HCT116 (cell line): Measurements from ENCODE around the gene PRDM12. TPM values are rescaled to one million over a fixed set of nuclear protein-coding genes. Genes with fewer than 3 reads are reported as not detected.

Experiments
- ATAC-seq: fragments of 200-7000 bp; cut with Tn5 transposase; 2 replicates; pipeline ENCODE4 v1.9.1; 2020; ENCODE audit warnings: mild to moderate bottlenecking, moderate library complexity
- BruUV-seq: library from RNA; stranded (reverse); fragments of 400-500 nt; replicated peaks from 2 replicates; lab custom pipeline; 2021; lab: Mats Ljungman, UMichigan
- CTCF ChIA-PET: fragments of 300-600 bp; sonication (Branson Sonifier 250); formaldehyde crosslinking; loops from one replicate; lab custom pipeline; 2021; ENCODE audit warnings: antibody characterized with exemption; lab: Charles Lee
- POLR2A ChIA-PET: fragments of 300-600, 350-600 bp; sonication (Branson Sonifier 250); formaldehyde crosslinking; loops from one replicate; lab custom pipeline; 2021; ENCODE audit warnings: antibody characterized with exemption; lab: Charles Lee
- RAD21 ChIA-PET, 2 experiments: fragments of 300-600 bp; sonication (Branson Sonifier 250); formaldehyde crosslinking; loops; one replicate each; lab custom pipeline; 2023; ENCODE audit warnings: low total read pairs in 2 of 2; ENCODE audit not compliant: uncharacterized antibody in 2 of 2, unreplicated experiment in 2 of 2, low non-redundant PET in 1 of 2; lab: Charles Lee
- DNase-seq: peaks from one replicate; pipeline ENCODE4 v3.0.0-alpha.2; 2010; ENCODE audit warnings: low read depth, low spot score
- H2AFZ ChIP-seq: fragments of 200-600 bp; shearing (Covaris generic), sonication (generic); 2 replicates; pipeline ENCODE4 v1.6.1; 2017; ENCODE audit warnings: low read depth, mixed run types, mixed read lengths, antibody characterized with exemption, low read length; ENCODE audit not compliant: poor library complexity, severe bottlenecking
- H3K27ac ChIP-seq: 2 replicates; pipeline ENCODE4 v1.5.1; 2012; ENCODE audit warnings: low read depth, low read length
- H3K27me3 ChIP-seq: fragments of 200-600 bp; sonication (generic); 2 replicates; pipeline ENCODE4 v1.6.1; 2016; ENCODE audit warnings: mixed run types, low read length, mixed read lengths; ENCODE audit not compliant: insufficient read depth
- H3K36me3 ChIP-seq, 2 experiments: fragments of 200-500 bp in 1 of 2; fragments of 200-600 bp in 1 of 2; sonication (Bioruptor generic) in 1 of 2; sonication (generic) in 1 of 2; 2 replicates each; pipeline versions ENCODE4 v1.5.1 to v1.6.1; 2014 to 2016; ENCODE audit warnings: low read length in 2 of 2, inconsistent platforms in 1 of 2, mixed read lengths in 1 of 2, mixed run types in 1 of 2; ENCODE audit not compliant: insufficient read depth in 2 of 2, control insufficient read depth in 1 of 2
- H3K4me1 ChIP-seq, 2 experiments: fragments of 200-600 bp in 1 of 2; sonication (generic) in 1 of 2; 2 replicates each; pipeline versions ENCODE4 v1.5.1 to v1.6.1; 2012 to 2017; ENCODE audit warnings: low read length in 2 of 2, inconsistent platforms in 1 of 2, mild to moderate bottlenecking in 1 of 2, mixed read lengths in 1 of 2, mixed run types in 1 of 2, moderate library complexity in 1 of 2; ENCODE audit not compliant: insufficient read depth in 2 of 2, control insufficient read depth in 1 of 2
- H3K4me2 ChIP-seq: fragments of 200-600 bp; sonication (generic); 2 replicates; pipeline ENCODE4 v1.6.1; 2017; ENCODE audit warnings: mixed run types, low read length, mixed read lengths
- H3K4me3 ChIP-seq, 2 experiments: fragments of 200-600 bp in 1 of 2; sonication (generic) in 1 of 2; replicated peaks in 1 of 2; 2 replicates each; pipeline ENCODE4 v1.5.1; 2011 to 2016; ENCODE audit warnings: low read length in 2 of 2, control low read depth in 1 of 2, low read depth in 1 of 2, mild to moderate bottlenecking in 1 of 2, mixed read lengths in 1 of 2, mixed run types in 1 of 2
- H3K79me2 ChIP-seq: fragments of 200-600 bp; sonication (generic); 2 replicates; pipeline ENCODE4 v1.6.1; 2017; ENCODE audit warnings: mild to moderate bottlenecking, mixed run types, low read length, moderate library complexity, mixed read lengths; ENCODE audit not compliant: insufficient read depth
- H3K9ac ChIP-seq: fragments of 200-600 bp; sonication (generic); 2 replicates; pipeline ENCODE4 v1.6.1; 2016; ENCODE audit warnings: low read length, mixed read lengths
- H3K9me2 ChIP-seq: fragments of 200-600 bp; sonication (generic), shearing (Covaris generic); 2 replicates; pipeline ENCODE4 v1.6.1; 2017; ENCODE audit warnings: mixed run types, mild to moderate bottlenecking, moderate library complexity; ENCODE audit not compliant: insufficient read depth
- H3K9me3 ChIP-seq, 2 experiments: fragments of 200-500 bp in 1 of 2; fragments of 200-600 bp in 1 of 2; sonication (Bioruptor generic) in 1 of 2; sonication (generic) in 1 of 2; 2 replicates each; pipeline ENCODE4 v1.6.1; 2014 to 2017; ENCODE audit warnings: low read length in 2 of 2, mixed read lengths in 2 of 2, inconsistent platforms in 1 of 2, low read depth in 1 of 2, mild to moderate bottlenecking in 1 of 2, mixed run types in 1 of 2, moderate library complexity in 1 of 2; ENCODE audit not compliant: control insufficient read depth in 1 of 2, insufficient read depth in 1 of 2
- H4K20me1 ChIP-seq: fragments of 200-600 bp; sonication (generic), shearing (Covaris generic); 2 replicates; pipeline ENCODE4 v1.6.1; 2017; ENCODE audit warnings: mixed run types, mild to moderate bottlenecking, moderate library complexity; ENCODE audit not compliant: insufficient read depth
- CBX3 ChIP-seq: IDR thresholded peaks from 2 replicates; pipeline ENCODE4 v1.6.1; 2012; ENCODE audit warnings: low read depth
- CEBPB ChIP-seq: IDR thresholded peaks from 2 replicates; pipeline ENCODE4 v1.6.1; 2012; ENCODE audit warnings: low read depth
- ELF1 ChIP-seq: IDR thresholded peaks from 2 replicates; pipeline ENCODE4 v1.6.1; 2012; ENCODE audit warnings: low read depth, borderline replicate concordance
- EZH2 ChIP-seq: fragments of 200-600 bp; sonication (generic); IDR thresholded peaks from 2 replicates; pipeline ENCODE4 v1.6.1; 2017; ENCODE audit warnings: antibody characterized with exemption, mixed run types
- FOSL1 ChIP-seq: IDR thresholded peaks from 2 replicates; pipeline ENCODE4 v1.6.1; 2012; ENCODE audit warnings: low read depth
- JUND ChIP-seq: IDR thresholded peaks from 2 replicates; pipeline ENCODE4 v1.6.1; 2012
- MAX ChIP-seq: IDR thresholded peaks from 2 replicates; pipeline ENCODE4 v1.6.1; 2012
- POLR2A ChIP-seq: IDR thresholded peaks from 2 replicates; pipeline ENCODE4 v1.7.0; 2011; ENCODE audit warnings: borderline replicate concordance; ENCODE audit not compliant: insufficient read depth, insufficient read length; ENCODE audit errors: extremely low read depth
- REST ChIP-seq: IDR thresholded peaks from 2 replicates; pipeline ENCODE4 v1.6.1; 2012; ENCODE audit warnings: low read depth
- SIN3A ChIP-seq: IDR thresholded peaks from 2 replicates; pipeline ENCODE4 v1.6.1; 2012; ENCODE audit warnings: low read depth
- SP1 ChIP-seq: IDR thresholded peaks from 2 replicates; pipeline ENCODE4 v1.6.1; 2012; ENCODE audit warnings: low read depth
- TCF7L2 ChIP-seq: IDR thresholded peaks from 2 replicates; pipeline ENCODE4 v1.7.0; 2011; ENCODE audit warnings: borderline replicate concordance, inconsistent platforms; ENCODE audit not compliant: insufficient read depth, insufficient read length; ENCODE audit errors: extremely low read depth
- YY1 ChIP-seq: IDR thresholded peaks from 2 replicates; pipeline ENCODE4 v1.6.1; 2011; ENCODE audit warnings: low read length, low read depth, moderate library complexity, mild to moderate bottlenecking; ENCODE audit not compliant: insufficient replicate concordance; ENCODE audit errors: extremely low read depth
- ZFX ChIP-seq: fragments of 450-650 bp; IDR thresholded peaks from 2 replicates; pipeline ENCODE4 v1.6.1; 2017
- ZNF274 ChIP-seq: fragments of 200-500 bp; sonication (Bioruptor generic); IDR thresholded peaks from 2 replicates; pipeline ENCODE4 v1.6.1; 2014; ENCODE audit warnings: mild to moderate bottlenecking, low read depth, low read length, inconsistent platforms
- intact Hi-C: fragments of 100-400 bp; cut with micrococcal nuclease; formaldehyde crosslinking; loops from 2 replicates; pipeline ENCODE4 v1.10.0; 2022
- total RNA-seq: library from RNA; stranded (reverse); gene quantifications from one replicate; pipeline ENCODE4 v1.2.1, GENCODE V29; 2021; ENCODE audit not compliant: unreplicated experiment
- TF ChIP-seq, protein P1 (sequence below), 3 experiments: fragments of 200-600 bp in 1 of 3; sonication (generic) in 1 of 3; IDR thresholded peaks in 2 of 3; conservative IDR thresholded peaks in 1 of 3; 2 replicates each; pipeline ENCODE4 v1.5.1; 2012 to 2017; ENCODE audit warnings: low read depth in 2 of 3, low read length in 2 of 3, antibody characterized with exemption in 1 of 3, borderline replicate concordance in 1 of 3, control low read depth in 1 of 3, mild to moderate bottlenecking in 1 of 3, mixed read lengths in 1 of 3, mixed run types in 1 of 3, moderate library complexity in 1 of 3; ENCODE audit not compliant: insufficient read depth in 1 of 3

PRDM12 gene
- total RNA-seq, 1 experiment from 2014 or later: 0.54 TPM

- no peaks in the 10 kb centered on the region for H3K9me2 ChIP-seq
- no peaks in the 10 kb centered on the region for H3K9me3 ChIP-seq
- no peak overlapping the region for H3K27ac ChIP-seq
- ATAC-seq (no peak), DNase-seq (no peak)
- ChIA-PET POLR2A (no interaction called here), CTCF (no interaction called here), RAD21 (no interaction called here)
- TF ChIP-seq CBX3 (no peak), ZFX (no peak), MAX (no peak), REST (no peak), POLR2A (no peak), CEBPB (no peak), FOSL1 (no peak), SP1 (no peak), SIN3A (no peak), ELF1 (no peak), ZNF274 (no peak), EZH2 (no peak), TCF7L2 (no peak), JUND (no peak), YY1 (no peak)
- TF ChIP-seq, protein P1, sequence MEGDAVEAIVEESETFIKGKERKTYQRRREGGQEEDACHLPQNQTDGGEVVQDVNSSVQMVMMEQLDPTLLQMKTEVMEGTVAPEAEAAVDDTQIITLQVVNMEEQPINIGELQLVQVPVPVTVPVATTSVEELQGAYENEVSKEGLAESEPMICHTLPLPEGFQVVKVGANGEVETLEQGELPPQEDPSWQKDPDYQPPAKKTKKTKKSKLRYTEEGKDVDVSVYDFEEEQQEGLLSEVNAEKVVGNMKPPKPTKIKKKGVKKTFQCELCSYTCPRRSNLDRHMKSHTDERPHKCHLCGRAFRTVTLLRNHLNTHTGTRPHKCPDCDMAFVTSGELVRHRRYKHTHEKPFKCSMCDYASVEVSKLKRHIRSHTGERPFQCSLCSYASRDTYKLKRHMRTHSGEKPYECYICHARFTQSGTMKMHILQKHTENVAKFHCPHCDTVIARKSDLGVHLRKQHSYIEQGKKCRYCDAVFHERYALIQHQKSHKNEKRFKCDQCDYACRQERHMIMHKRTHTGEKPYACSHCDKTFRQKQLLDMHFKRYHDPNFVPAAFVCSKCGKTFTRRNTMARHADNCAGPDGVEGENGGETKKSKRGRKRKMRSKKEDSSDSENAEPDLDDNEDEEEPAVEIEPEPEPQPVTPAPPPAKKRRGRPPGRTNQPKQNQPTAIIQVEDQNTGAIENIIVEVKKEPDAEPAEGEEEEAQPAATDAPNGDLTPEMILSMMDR (IDR thresholded peaks at IDR 0.05 in 2 of 3, conservative IDR thresholded peaks at IDR 0.05 in 1 of 3; ENCODE audit: borderline replicate concordance in 1 of 3, insufficient read depth in 1 of 3, low read depth in 2 of 3, low read length in 2 of 3): no peak
- BruUV-seq: no TSS peak
- no peaks in the 10 kb centered on the region for H3K79me2 ChIP-seq
- peaks cover 23% of the 10 kb centered on the region in 2 experiments for H3K36me3 ChIP-seq
- H2AFZ ChIP-seq: no peak overlapping the region
- no peak overlapping the region for H3K4me3 ChIP-seq
- H3K9ac ChIP-seq: no peak overlapping the region
- intact Hi-C loops: no loop called here
- H3K4me2 ChIP-seq: no peak overlapping the region
- H3K4me1 ChIP-seq: no peaks in the 10 kb centered on the region
- no peaks in the 10 kb centered on the region for H4K20me1 ChIP-seq
- no peaks in the 10 kb centered on the region for H3K27me3 ChIP-seq
Measured at GRCh38 chr9:130635306-130635705, 29.1 kb upstream of the PRDM12 start.
